GM18951 (cell line): ENCODE results near the gene SPPL2B.
"Not testable (repeated sequence)": the region's sequence is repeated elsewhere in the genome, so short reads cannot be mapped to it uniquely, and the experiment has no call there.

Source experiments
- POLR2A ChIP-seq: IDR thresholded peaks from 4 replicates; pipeline ENCODE4 v1.6.1; 2011; ENCODE audit warnings: mild to moderate bottlenecking; ENCODE audit not compliant: insufficient read length, insufficient read depth; ENCODE audit errors: extremely low read depth
- in situ Hi-C: fragments of 300-500 bp; cut with MboI; formaldehyde crosslinking; loops from one replicate; pipeline ENCODE4 v1.12.0; 2022; ENCODE audit warnings: low sequenced_read_pairs, mixed read lengths, inconsistent platforms; ENCODE audit not compliant: unreplicated experiment

SPPL2B gene

DNA sequence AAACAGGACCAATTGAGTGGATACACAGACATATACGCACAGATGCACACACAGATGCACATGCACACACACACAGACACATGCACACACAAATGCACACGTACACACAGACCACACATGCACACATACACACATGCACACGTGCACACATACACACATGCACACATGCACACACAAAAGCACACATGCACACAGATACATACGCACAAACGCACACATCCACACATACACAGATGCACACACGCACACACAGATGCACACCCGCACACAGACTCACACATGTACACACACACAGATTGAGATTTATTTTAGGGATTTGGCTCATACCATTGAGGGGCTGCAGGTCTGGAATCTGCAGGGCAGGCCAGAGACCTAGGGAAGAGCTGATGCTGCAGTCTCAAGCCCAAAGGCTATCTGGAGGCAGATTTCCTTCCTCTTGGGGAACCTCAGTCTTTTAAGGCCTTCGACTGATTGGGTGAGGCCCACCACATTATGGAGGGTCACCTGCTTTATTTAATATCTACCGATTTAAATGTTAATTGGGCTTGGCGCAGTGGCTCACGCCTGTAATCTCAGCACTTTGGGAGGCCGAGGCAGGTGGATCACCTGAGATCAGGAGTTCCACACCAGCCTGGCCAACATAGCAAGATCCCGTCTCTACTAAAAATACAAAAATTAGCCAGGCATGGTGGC is 54.2 kb downstream of the SPPL2B start:
- in situ Hi-C loops = no loop called here
- no peak for TF ChIP-seq POLR2A

GRCh38 chr19:2385053-2385721 is 56.7 kb downstream of the SPPL2B start:
- in situ Hi-C loops = no loop called here
- TF ChIP-seq POLR2A = no peak

GRCh38 chr19:2387367-2388288 is 59.1 kb downstream of the SPPL2B start:
- no peak for TF ChIP-seq POLR2A
- in situ Hi-C loops = no loop called here

DNA sequence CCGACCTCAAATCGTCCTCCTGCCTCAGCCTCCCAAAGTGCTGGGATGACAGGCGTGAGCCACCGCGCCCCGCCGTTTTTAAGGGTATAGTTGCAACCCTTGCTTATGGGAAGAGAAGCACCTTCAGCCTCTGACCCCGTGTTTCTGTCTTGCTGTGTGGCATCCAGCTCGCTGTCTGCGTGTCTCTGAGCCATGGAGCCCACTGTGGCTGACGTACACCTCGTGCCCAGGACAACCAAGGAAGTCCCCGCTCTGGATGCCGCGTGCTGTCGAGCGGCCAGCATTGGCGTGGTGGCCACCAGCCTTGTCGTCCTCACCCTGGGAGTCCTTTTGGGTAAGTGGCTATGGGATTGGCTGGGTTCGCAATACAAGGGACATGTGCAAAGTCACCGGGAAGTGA is 61.1 kb downstream of the SPPL2B start:
- no peak for TF ChIP-seq POLR2A
- in situ Hi-C loops = no loop called here

- in situ Hi-C loops = no loop called here
Observed at GRCh38 chr19:2391118-2391725, 62.7 kb downstream of the SPPL2B start.

DNA sequence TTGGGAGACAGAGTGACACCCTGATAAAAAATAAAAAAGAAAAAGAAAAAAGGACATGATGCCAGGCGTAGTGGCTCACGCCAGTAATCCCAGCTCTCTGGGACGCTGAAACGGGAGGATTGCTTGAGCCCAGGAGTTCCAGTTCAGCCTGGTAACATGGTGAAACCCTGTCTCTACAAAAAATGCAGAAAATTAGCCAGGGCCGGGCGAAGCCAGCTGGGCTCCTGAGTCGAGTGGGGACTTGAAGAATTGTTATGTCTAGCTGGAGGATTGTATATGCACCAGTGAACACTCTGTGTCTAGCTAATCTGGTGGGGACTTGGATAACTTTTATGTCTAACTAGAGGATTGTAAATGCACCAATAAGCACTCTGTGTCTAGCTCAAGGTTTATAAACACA is 63.9 kb downstream of the SPPL2B start:
- in situ Hi-C loops = no loop called here
- TF ChIP-seq POLR2A = no peak

More at GRCh38 chr19:2391118-2391725, 62.7 kb downstream of the SPPL2B start:
- TF ChIP-seq POLR2A = no peak

DNA sequence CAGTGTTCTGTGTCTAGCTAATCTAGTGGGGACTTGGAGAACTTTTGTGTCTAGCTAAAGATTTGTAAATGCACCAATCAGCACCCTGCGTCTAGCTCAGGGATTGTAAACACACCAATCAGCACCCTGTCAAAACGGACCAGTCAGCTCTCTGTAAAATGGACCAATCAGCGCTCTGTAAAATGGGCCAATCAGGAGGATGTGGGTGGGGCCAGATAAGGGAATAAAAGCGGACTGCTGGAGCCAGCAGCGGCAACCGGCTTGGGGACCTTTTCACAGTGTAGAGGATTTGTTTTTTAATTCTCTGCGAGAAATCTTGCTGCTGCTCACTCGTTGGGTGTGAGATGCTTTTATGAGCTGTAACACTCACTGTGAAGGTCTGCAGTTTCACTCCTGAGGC is 64.4 kb downstream of the SPPL2B start:
- in situ Hi-C loops = not testable (repeated sequence)

DNA sequence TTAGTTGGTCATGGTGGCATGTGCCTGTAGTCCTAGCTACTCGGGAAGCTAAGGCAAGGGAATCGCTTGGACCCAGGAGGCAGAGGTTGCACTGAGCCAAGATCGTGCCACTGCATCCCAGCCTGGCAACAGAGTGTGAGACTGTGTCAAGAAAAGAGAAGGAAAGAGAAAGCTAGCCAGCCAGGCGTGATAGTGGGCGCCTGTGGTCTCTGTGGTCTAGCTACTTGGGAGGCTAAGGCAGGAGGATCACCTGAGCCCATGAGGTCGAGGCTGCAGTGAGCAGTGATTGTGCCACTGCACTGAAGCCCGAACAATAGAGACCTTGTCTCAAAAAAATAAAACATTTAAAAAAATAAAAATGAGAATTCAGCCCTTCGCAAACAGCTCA is 65.6 kb downstream of the SPPL2B start:
- in situ Hi-C loops = no loop called here
- TF ChIP-seq POLR2A = no peak

DNA sequence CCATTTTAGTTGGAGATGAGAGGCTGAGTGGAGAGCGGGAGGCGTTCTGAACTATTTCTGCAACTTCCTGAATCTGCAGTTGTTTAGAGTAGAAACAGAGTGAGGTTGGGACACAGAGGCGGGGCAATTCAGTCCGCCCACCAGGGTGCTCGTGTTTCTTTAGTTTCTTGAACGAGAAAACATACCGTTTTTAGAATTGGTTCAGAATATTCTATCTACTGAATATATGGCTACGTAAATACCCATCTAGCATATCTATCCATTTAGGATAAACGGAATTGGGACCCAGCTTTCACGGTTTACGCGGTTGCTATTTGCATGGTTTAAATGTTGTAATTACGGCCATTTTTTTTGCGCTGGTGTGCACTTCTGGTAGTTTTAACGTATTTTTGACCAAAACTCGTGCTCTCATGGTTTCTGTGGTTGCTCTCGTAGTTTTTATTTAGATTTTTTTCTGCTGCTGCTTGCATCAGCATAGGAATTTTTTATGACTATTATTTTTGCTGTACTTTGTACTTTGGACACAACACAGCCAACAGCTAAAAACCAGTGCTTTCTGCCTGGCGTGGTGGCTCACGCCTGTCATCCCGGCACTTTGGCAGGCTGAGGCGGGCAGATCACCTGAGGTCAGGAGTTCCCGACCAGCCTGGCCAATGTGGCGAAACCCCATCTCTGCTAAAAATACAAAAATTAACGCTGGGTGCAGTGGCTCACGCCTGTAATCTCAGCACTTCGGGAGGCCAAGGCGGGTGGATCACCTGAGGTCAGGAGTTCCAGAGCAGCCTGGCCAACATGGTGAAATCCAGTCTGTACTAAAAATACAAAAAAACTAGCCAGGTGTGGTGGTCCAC is 66.2 kb downstream of the SPPL2B start:
- no peak for TF ChIP-seq POLR2A
- in situ Hi-C loops = no loop called here

DNA sequence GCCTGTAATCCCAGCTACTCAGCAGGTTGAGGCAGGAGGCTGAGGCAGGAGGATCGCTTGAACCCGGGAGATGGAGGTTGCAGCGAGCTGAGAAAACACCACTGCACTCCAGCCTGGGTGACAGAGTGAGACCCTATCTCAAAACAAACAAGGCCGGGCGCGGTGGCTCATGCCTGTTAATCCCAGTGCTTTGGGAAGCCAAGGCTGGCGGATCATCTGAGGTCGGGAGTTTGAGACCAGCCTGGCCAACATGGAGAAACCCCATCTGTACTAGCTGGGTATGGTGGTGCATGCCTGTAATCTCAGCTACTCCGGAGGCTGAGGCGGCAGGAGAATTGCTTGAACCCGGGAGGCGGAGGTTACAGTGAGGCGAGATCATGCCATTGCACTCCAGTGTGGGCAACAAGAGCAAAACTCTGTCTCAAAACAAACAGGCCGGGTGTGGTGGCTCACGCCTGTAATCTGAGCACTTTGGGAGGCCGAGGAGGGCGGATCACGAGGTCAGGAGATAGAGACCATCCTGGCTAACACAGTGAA is 66.9 kb downstream of the SPPL2B start:
- in situ Hi-C loops = not testable (repeated sequence)

GRCh38 chr19:2397173-2397572 is 68.7 kb downstream of the SPPL2B start:
- in situ Hi-C loops = not testable (repeated sequence)

GRCh38 chr19:2398735-2399305 is 70.3 kb downstream of the SPPL2B start:
- no peak for TF ChIP-seq POLR2A
- in situ Hi-C loops = no loop called here
